NCI-H524 (cell line): ENCODE results near the gene ADAMTS17.

Experiments used
- DNase-seq, 2 experiments: peaks; one replicate each; lab custom pipeline; 2025; lab: John Stamatoyannopoulos, UW

ADAMTS17 gene

DNA sequence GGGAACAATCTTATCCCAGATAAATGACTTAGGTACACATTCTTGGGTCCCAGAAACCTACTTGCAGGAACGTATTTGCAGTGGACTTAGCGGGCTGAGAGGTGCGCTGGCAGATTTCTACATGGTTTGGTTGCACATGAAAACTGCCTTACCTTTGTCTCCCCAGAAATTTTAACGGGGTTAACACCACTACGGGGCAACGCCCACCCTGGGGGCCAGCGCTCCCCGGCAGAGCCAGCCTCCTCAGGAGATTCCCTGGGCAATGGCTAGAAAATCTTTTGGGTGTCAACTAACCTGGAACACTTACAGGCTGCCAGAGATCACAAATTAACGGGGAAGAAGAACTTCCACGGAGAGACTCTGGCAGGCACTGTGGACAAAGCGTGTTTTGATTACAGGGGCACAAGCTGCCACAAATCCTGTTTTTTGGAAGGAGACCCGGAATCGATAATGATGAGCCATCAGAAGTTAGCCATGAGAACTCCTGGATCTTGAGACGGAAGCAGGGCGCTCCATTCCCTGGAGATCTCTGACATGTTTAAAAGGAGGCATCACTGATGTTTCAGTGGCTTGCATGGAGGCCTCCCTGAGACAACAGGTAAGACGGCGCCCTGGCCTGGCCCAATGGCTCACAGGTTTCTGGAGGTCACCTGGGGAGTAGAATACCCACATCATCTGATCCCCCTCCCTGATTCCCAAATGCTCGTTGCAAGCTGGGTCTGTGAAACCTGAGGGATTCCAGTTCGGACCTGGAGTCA is 288.9 kb downstream of the ADAMTS17 start:
- DNase-seq: no peak

DNA sequence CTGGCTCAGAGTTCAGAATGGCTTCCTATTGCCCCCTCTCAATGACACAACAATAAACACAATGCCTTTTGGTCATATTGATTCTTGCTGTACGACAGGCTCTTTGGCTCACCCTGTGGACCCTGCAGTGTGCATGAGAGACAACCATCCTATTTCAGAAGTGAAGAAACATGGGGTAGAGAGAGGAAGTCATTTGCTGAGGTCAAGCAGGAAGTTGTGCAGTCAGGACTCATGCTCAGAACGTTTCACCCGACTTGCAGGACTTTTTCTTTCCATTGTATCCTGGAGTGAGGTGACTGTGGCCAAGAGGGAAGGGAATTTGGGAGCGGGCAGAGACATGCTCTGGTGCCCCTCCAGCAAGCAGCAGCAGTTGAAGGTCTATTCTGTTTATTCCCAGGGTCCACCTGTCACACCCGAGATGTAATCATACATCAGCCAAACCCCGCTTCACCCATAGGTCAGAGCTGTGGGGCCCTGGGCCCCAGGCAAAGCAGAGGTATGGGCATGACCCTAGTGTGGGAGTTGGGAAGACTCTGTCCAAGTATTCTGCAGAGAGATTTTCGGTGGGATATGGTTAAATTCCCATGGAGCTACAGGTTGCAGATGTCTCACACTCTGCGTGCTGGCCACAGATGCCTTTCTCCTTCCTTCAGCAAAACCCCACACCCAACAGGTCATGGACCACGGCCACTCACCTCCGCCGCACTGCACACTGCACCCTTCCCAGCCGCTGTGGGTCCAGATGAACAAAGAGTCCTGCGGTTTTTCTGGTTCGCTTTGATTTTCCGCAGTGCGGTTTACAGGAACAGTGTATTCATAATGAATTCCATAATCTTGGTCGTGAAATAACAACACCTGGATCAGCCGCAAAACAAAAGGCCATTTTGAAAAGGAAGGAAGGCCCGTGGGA is 290.6 kb downstream of the ADAMTS17 start:
- no peak for DNase-seq

DNA sequence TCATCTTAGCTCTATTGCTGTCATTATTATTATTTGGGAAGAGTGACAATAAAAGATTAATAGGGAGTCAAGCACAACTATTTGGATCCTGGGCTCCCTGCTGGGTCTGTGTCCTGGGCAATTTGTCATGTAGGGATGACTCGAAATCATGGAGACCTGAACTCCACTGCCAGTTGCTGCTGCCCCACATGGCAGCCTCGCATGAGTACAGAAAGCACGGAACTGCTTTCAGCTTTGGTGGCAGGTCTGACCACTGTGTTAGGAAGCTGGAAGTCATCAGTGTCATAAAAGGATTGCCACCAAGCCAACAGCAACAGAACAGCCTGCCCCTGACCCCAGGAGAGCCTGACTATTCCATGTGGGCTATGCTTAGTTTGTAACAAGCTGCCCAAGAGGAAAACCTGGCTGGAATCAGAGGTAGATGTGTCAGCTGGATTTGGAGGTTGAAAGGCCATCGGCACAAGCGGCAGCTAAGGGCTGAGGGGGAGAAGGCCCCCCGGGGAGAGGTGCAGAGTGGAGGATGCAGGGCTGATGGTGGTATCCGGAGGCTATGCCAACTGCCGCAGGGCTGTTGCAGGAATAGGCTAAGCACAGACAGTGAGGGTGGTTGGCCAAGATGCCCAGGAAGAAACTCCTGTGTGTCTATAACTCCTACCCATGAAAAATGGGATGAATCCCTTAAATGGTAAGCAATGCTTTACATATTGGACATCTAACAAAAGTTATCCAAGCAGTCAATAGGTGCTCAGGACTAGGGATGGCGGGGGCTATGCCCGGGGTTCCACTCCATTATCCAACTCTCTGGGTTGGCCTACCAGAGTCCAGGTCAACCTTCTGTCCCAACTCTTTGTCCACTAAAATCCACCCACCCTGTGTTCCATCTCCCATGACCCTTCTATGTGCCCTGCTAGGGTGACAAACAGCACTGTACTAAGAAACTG is 291.6 kb downstream of the ADAMTS17 start:
- no peak for DNase-seq

DNA sequence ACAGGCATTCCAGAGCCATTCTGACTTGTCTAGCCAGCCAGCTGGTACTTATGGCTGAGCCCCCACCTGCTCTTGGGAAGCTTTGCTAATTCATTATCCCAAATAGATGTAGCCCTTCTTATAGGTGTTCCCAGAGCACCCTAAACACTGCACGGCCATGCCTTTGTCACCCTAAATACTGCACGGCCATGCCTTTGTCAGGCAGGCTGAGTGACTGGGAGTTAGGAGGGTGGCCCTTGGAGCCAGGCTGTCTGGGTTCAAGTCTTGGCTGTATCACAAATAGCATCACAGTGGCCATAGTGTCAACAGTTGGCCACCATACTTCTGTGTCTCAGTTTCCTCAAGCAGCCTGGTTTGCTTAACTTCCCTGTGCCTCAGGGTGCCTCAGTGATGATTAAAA is 292.3 kb downstream of the ADAMTS17 start:
- DNase-seq: peak in 1 of 2 experiments; percentile 18

DNA sequence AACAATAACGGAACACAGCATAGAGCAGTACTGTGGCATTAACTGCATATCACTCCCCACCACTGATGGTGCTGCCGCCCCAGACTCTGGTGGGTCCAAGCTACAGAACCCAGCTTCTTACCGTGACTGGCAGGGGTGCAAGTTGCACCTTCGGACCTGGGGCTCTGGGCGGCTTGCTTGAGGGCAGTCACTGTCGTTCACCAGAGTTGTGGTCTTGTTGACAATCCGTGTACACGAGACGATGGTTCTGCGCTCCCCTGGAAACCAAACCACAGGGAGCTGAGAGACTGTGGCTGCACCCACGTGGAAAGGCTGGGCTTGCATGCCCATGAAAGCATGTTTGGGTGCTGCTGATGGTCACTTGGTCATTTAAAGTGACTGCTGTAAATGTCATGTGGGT is 293.0 kb downstream of the ADAMTS17 start:
- no peak for DNase-seq

DNA sequence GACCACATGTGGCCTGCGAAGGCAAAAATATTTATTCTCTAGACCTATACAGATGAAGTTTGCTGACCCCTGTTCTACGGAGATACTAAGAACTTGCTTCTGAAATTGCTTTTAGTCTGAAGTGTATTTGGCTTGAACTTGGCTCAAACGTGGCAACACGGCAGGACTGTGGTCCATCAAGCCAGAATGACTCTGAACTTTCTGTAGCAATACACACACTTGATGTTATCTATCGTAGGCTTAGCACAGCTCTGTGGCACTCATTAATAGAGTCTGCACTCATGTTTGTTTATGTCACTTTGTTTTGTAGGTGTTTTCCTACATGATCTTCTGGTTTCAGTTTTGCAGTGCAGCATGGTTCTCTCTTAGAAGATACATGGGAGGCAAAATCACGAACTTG is 298.1 kb downstream of the ADAMTS17 start:
- no peak for DNase-seq

DNA sequence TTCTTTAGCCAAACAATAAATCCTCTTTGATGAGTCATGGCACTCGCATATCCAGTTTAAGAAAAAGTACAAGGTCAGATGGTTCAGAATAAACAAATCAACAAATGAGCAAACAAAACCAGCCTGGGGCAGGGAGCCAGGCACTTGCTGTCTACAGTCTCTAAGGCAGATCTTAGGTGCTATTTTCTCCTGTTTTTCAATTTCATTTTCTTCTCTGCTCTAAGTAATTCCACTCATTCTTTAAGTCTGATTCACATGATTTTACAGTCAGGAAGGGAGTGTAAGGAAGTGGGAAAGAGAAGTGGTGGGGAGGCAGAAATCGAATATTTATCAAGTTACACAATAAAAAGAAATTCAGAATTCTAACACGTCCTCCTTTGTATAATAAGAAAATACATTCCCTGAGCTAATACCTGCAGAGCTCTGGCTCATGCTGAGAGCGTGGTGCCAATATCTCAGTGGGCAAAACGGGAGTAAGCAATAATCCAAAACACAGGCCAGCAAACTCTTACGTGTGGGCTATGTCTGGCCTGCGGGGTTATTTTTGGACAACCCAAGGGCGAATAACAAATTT is 298.6 kb downstream of the ADAMTS17 start:
- DNase-seq: no peak

DNA sequence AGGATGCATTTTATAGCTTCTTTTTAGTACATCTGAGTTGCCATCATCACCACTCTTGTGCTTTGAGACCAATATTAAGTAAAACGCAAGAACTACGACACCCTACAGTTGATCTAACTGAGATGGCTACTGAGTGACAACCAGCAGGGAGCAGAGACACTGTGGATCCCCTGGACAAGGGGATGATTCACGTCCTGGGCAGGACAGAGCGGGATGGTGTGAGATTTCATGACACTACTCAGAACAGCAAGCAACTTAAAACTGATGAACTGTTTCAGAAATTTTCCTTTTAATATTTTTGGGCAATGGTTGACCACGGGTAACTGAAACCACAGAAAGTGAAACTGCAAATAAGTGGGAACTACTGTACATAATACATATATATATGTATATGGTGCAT is 299.2 kb downstream of the ADAMTS17 start:
- DNase-seq: no peak

DNA sequence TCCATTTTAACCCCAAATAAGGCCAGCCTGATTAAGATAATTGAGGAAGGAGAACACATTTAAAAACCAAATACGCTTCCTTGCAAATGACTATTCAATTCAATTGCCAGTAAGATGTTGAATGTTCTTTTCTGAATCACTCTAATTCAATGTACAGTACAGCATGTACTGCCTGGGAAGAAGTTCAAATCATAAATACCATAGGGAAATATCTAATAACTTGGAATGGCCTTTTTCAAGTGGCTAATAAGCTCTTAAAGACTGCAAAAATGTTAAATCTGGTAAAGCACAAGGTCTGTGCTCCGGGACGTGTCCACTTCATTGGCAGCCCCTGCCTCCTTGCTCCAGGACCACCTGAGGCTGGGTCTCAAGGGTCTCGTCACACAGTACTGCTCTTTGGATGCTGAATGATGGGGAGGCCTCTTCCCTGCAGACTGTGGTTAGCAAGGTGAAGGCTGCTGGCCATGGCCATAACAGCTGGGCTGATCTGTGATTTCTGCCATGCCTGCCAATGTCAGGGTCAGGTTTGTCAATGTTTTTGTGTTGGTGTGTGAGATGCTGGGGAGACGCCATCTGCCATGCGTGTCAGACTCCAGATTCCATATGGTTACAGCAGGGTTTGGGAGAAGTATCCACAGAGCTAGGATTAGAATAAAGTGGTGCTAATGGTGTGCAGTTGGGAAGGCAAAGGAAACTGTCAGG is 300.5 kb downstream of the ADAMTS17 start:
- DNase-seq: peak; percentile 86 to 95

DNA sequence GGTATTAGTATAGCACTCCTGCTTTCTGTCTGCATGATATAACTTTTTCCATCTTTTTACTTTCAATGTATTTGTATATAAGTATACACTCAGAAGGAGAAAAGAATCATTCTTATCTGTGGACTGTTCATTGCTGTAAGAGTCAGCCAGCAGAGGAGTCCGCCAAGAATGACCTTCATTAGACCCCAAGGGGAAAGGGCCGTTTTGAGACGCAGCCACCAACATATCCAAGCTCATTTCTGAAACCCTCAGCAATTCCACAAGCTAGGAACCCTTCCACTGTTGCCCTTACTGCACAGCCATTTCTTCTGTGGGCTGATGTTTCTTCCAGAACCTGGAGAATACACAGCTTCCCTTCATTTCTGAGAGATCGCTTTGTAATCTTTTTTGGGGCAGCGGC is 301.8 kb downstream of the ADAMTS17 start:
- DNase-seq: no peak

DNA sequence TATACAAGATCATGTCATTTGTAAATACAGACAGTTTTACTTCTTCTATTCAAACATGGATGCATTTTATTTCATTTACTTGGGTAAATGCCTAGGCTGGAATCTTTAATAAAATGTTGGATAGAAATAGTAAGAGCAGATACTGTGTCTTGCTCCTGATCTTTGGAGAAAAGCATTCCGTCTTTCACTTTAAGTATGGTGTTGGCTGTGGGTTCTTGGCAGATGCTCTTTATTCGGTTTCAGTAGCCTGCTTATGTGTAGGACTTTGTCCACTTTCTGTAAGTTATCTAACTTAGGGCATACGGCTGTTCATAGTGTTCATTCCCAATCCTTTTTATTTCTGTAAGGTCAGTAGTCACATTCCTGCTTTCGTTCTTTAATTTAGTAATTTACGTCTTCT is 303.0 kb downstream of the ADAMTS17 start:
- no peak for DNase-seq

DNA sequence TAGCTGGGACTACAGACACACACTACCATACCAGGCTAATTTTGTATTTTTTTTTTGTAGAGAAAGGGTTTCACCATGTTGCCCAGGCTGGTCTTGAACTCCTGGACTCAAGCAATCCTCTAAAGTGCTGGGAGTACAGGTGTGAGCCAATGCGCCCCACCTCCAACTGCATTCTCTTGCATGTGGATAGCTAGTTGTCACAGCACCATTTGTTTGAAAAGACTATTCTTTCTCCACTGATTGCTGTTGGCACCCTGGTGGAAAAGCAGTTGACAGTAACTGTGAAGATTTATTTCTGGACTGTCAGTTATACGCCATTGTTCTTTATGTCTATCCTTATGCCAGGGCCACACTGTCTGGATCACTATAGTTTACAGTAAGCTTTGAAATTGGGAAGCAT is 303.9 kb downstream of the ADAMTS17 start:
- DNase-seq: no peak

DNA sequence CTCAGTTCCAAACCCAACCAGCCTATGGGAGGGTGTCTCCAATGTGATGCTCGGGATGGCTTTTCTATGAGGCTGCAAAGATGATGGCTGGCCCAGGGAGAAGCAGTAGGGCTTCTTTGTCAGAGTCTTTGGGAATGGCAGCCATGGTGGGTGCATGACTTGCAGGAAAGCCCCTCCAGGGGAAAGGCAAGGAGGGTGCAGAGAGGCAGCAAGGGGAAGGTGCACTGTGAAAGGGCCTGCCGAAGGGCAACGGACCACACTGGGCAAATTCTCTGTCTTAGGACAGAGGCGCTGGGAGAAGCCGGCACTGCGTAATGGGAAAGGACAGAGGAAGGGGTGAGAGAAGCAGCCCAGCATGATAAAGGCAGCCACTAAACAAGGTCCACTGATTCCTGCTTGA is 305.8 kb downstream of the ADAMTS17 start:
- DNase-seq: no peak

DNA sequence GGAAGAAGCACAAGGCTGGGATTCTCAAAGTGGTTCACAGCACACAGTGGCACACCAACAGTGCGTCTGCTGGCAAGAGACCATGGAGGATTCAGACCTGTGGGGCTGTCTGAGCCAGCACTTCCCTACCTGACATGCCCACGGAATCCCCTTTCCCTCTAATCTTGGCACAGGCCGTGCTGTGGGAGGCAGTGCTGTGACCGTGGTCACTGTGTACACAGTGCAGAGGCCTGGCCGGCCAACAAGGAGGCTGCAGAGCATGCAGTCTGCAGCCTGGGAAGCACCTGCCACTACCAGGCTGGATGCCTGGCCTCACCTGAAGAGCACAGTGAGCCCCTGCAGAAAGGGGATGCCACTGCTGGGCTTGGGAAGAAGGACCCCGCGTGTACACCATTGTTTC is 307.6 kb downstream of the ADAMTS17 start:
- no peak for DNase-seq

DNA sequence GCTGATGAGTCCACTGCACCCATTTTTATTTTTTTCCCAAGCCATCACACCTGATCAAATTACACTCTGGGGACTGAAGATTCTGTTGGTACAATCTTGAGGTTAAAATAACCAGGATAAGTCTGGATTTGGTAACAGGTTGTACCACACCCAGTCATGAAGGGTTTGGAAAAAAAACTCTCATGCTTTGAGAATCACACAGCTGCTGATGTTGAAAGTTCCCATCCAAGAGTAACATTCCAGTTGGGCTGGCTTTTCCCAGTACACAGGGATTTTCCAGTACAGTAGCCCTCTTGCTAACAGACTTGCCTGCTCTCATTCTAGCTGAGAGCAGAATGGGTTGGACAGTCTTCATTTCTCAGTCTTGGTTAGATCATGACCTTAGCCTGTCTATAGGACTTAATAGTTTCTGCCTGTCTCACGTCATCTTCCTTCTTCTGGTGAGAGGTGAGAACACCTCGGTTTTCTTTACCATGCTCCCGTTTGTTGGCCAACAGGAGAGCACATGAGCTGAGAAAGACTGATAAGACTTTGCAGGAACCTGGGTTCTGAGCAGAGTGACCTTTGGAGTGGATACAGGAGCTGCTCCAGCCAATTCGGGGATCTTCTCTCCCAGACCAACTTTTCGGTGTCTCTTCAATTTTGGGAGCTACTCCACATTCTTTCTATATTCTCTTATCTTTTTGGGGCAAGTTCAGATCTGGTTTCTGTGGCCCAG is 308.5 kb downstream of the ADAMTS17 start:
- DNase-seq: no peak

DNA sequence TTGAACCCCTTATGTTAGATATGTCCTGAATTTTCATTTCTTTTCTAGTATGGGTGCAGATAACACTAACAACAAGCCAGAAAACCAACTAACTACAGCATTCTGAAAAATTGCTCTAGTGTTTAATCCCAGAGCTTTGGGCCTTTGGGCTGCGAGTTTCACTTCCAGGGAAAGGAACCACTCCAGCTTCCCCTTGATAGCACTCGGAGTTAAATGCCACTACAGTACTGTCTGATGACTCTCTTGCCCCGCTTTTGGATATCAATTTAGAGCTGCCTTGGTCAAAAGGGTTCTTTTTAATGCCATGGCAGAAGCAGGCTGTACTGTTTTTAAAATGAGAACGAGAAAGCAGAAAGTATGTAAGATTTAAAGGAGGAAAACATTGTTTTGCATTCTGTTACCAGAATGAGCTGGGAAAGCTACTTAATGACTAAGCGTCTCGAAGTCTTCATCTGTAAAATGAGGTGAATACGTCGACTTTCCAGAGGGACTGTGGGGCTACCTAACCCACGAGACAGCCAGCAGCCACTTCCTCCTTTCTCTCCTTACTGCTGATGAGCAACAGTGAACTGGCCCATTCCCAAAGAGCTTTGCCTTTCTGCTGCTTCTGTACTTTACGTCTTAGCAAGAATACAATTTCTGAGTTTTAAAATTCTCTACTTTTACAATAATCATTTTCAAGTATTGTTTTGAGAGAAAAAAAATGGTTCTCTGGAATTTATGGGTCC is 309.3 kb downstream of the ADAMTS17 start:
- DNase-seq: no peak

DNA sequence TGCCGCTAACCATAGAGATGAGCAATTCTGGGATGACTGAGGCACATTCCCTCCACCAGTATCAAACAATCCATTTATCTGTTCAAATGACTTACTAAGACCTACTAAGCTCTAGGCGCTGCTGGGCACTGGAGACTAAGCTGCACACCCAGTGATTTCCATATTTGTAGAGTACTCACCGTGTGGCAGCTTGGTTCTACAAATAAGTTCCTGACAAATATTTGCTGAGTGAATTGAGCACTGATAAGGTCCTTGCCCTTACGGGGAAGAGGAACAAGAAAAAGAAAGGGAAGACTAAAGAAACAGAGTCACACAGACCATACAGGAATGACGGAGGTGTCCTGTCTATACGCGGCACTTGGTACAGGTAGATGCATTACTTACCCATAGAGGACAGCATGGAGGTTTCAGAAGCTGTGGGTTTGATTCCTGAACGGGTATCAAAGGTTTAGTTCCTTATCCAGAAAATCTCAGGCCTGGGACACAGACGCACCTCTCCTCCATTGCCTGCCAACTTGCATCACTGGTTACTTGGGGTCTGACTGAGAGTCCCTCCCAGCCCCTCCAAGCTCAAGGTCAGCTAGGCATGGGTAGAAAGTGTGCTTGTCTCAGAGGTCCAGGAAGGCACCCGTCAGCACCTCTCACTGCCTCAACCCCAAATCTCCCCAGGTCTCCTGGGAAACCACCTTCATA is 310.0 kb downstream of the ADAMTS17 start:
- no peak for DNase-seq

DNA sequence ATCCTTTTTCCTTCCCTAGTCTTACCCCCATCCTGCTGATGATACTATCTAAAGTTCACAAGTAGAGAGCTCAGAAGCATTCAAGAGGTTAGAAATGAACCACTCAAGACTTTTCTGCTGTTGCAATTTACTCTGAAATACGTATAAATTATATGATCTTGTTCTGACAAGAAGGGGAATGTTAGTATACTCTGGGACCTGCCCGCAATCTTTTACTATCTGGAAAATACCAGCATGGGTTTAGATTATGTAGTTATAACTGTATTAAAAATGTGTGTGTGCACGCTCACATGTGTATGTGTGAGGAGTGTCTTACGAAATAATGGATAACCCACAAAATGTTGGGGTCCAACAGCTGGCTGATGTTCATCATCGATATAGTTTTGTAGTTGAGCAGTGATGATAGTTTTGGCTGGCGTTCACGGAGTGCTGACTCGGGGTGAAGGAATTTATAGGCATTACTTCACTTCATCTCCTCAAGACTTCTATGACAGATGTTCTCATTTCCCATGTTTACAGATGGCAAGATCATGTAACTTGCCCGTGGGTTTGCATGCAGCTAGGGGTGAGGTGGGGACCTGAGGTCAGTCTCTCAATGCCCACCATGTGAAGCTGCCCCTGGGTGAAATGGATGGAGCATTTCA is 311.1 kb downstream of the ADAMTS17 start:
- no peak for DNase-seq
